ENCODE results near the gene COPS7A.

DNA sequence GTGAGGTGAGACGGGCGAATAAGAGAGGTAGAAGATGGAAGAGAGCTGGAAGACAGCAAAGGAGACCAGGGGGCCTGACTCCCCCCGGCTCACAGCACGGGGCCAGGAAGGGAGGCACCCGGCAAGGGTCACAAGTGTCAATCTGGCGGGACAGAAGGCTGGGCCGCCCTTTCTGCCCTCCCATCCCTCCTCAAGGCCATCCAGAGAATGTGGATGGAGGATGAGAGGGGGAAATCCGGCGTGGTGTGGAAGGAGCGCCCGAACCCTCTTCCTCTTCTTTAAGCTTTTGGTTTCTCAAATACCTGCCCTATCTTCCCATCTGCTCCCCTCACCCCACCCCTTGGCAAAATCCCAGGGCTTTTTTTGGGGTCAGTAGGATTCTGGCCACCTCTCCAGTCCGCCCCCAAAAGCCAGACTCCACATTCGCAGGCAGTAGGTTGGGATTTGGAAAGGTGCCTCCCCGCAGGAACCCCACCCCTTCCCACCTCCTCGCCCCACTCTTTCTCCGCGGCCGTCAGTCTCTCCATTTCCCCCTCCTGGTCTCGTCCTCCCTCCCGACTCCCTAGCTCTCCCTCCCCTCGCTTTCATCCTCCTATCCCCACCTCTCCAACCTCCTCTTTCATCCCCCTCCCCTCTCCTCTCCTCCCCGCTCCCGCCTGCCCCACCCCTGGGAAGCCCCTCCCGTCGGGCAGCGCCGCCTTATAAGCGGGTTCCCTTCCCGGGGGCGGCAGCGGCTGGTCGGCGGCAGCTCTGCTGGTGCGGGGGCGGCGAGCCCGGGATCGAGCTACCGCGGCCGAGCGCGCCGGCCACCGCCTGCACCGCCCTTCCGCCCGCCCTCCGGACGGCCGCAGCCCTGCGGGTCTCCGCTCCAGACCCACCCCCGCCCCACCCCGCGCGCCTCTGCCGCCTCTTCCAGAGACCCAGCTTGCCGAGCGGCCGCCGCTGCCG lies 42.1 kb downstream of the COPS7A start, which contains the start of gene PTMS:
- TF ChIP-seq CTCF (conservative IDR thresholded peaks at IDR 0.05 in 1 of 2, IDR thresholded peaks at IDR 0.05 in 1 of 2; ENCODE audit: low read depth in 1 of 2, low read length in 2 of 2) (no peak), EZH2 (IDR thresholded peaks at IDR 0.05; ENCODE audit: low read length, missing control alignments) (no peak)
